ENCODE data around the gene ANKRD22.
A peak's percentile ranks its signal among the peaks of the same experiment; 100 is the strongest.

The ANKRD22 gene

GRCh38 chr10:88809621-88810020 is 42.0 kb downstream of the ANKRD22 start:
- no peaks in the 10 kb centered on the region for H3K4me1 Mint-ChIP-seq
- H3K9me3 Mint-ChIP-seq = no peaks in the 10 kb centered on the region
- no peaks in the 10 kb centered on the region for H3K36me3 Mint-ChIP-seq
- no peak for ATAC-seq (ENCODE audit: low read depth)
- no peak overlapping the region for H3K27ac Mint-ChIP-seq
- no peak for DNase-seq (ENCODE audit: low spot score in 2 of 2)
- no peak overlapping the region for H3K4me3 Mint-ChIP-seq
- H3K27me3 Mint-ChIP-seq = no peaks in the 10 kb centered on the region

DNA sequence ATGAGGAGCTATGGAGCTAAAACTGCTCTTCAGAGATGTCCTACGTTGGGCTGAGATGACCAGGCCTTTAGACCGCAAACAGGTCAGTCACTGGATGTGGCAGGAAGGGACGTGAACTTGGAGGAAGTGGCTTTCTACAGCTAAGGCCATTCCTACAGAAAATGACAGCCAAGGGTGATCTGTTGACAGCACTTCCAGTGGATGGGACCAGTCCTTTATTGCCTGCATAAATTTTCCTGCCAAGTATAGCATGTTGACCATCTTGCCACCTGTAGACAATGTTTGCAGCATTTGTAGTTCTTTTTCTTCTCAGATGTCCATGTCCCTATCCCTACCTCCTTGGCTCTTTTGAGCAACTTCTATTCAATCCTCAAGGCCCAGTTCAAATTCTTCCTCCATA is 45.7 kb downstream of the ANKRD22 start:
- Mint-ChIP-seq H3K9me3 (no peaks in the 10 kb centered on the region), H3K4me1 (no peaks in the 10 kb centered on the region), H3K27ac (no peak overlapping the region), H3K4me3 (no peak overlapping the region), H3K27me3 (no peaks in the 10 kb centered on the region), H3K36me3 (no peaks in the 10 kb centered on the region)
- DNase-seq (ENCODE audit: low spot score in 2 of 2) (no peak), ATAC-seq (ENCODE audit: low read depth) (no peak)

GRCh38 chr10:88805361-88805760 is 46.3 kb downstream of the ANKRD22 start:
- Mint-ChIP-seq H3K36me3 (no peaks in the 10 kb centered on the region), H3K27ac (no peak overlapping the region), H3K4me3 (no peak overlapping the region), H3K9me3 (no peaks in the 10 kb centered on the region), H3K4me1 (no peaks in the 10 kb centered on the region), H3K27me3 (no peaks in the 10 kb centered on the region)
- no peak for DNase-seq (ENCODE audit: low spot score in 2 of 2)
- ATAC-seq (ENCODE audit: low read depth) = no peak

- Mint-ChIP-seq H3K9me3 (no peaks in the 10 kb centered on the region), H3K27ac (no peak overlapping the region), H3K36me3 (no peaks in the 10 kb centered on the region), H3K4me3 (no peak overlapping the region), H3K27me3 (no peaks in the 10 kb centered on the region), H3K4me1 (no peaks in the 10 kb centered on the region)
- ATAC-seq (ENCODE audit: low read depth) (no peak), DNase-seq (ENCODE audit: low spot score in 2 of 2) (no peak)
These were observed 47.4 kb downstream of the ANKRD22 start for GRCh38 chr10:88804083-88804812.

DNA sequence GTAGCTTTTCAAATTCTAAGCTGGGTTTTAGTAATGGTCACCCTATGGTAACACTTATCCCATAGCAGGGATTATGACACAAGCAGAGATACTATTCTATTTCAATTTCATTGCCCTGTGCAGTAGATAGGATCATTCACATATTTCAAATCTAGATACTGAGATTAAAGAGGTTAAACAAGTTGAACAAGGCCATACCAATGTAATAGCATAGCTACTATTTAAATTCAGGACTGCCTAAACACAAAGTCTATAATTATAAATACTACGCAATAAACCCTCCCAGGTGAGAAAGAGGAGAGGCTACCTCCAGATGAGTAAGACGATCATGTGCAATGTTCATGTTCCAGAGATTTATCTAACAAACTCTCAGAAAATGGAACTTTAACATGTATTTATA is 48.0 kb downstream of the ANKRD22 start:
- no peak overlapping the region for H3K27ac Mint-ChIP-seq
- H3K27me3 Mint-ChIP-seq = no peaks in the 10 kb centered on the region
- ATAC-seq (ENCODE audit: low read depth) = no peak
- no peak for DNase-seq (ENCODE audit: low spot score in 2 of 2)
- H3K36me3 Mint-ChIP-seq = no peaks in the 10 kb centered on the region
- no peak overlapping the region for H3K4me3 Mint-ChIP-seq
- no peaks in the 10 kb centered on the region for H3K4me1 Mint-ChIP-seq
- H3K9me3 Mint-ChIP-seq = no peaks in the 10 kb centered on the region

DNA sequence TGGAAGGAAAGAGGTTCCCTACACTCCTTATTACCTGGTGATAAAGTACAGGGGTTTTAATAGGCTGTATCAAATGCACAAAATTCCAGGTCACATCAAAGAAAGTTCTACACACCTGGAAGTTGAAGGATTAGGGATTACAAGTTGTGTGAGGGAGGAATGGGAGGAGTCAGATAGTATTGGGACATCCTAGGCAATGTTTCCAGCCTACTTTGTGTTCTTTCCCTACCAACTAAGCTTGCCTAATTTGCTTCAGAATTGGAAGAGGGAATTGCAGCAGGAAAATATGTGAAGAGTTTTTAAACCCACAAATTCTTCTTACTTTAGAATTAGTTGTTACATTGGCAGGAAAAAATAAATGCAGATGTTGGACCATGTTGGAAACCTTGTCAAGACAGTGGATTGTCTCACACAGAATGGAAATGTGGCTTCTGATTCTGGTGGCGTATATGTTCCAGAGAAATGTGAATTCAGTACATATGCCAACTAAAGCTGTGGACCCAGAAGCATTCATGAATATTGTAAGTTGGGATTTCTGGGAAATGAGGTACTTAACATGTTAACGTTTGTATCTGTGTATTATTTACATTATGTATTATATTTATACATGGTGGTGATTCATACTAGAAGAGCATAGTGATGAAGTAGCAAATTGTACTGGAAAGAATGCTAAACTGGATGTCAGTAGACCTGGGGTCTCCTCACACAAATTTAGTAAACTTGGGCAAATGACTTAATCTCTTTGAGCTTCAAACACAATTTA is 48.9 kb downstream of the ANKRD22 start, which contains the start of gene LIPM:
Gene LIPM (plus strand): TSS at position 208 of the 763 bp plus-strand sequence. CDS start 167 bp downstream, at position 375.
- Mint-ChIP-seq H3K27ac (no peak within 1 kb of the TSS), H3K36me3 (no peaks in the 10 kb centered on the region), H3K9me3 (no peaks in the 10 kb centered on the region), H3K27me3 (peaks cover 3% of the 10 kb centered on the region), H3K4me3 (no peak within 1 kb of the TSS), H3K4me1 (no peaks in the 10 kb centered on the region)
- ATAC-seq (ENCODE audit: low read depth) (no peak), DNase-seq (ENCODE audit: low spot score in 2 of 2) (no peak)

DNA sequence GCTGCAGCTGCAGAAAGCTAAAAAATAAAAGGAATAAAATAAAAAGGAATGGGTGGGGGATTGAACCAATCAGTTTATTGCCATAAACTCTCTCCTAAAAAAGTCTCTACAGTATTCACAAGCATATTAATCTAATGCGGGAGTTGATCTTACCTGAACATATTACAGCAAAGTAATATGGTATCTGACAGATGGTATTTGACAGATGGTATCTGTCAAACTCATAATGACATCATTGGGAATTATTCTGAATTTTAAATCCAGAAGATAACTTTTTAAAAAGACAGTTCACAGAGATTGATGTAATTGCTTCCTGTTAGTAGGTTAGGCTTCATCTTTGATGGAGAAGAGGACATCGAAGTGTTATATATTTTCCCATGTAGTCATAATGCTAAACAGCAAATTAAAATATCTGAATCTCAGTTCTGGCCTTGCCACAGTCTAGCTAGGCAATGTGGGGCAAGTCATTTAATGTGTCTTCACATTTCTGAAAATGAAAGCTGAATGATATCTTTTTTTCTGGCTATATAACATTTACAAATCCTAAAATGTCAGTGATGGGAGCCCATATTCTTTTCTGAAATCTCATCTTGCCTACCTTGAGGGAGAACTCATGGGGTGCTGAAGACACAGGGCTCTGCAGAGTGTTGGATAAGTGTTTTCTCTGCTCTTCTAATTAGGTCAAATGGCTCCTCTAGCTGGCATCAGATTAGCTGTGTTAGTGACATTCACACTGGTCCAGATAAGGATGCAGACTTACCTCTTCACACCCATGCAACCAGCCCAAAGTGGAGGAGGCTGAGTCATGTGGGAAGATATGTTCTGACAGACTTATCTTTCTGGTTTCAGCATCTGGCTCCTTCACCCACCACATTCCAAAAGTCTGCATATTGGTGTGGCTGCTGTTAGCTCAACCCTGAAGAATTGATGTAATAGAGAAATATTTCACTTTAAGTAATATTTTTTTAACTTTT is 51.2 kb downstream of the ANKRD22 start:
- Mint-ChIP-seq H3K36me3 (no peaks in the 10 kb centered on the region), H3K4me3 (no peak overlapping the region), H3K27ac (no peak overlapping the region), H3K27me3 (peaks cover 4% of the 10 kb centered on the region), H3K4me1 (no peaks in the 10 kb centered on the region), H3K9me3 (no peaks in the 10 kb centered on the region)
- no peak for DNase-seq (ENCODE audit: low spot score in 2 of 2)
- no peak for ATAC-seq (ENCODE audit: low read depth)

GRCh38 chr10:88794731-88795130 is 56.9 kb downstream of the ANKRD22 start:
- no peaks in the 10 kb centered on the region for H3K4me1 Mint-ChIP-seq
- no peaks in the 10 kb centered on the region for H3K36me3 Mint-ChIP-seq
- no peak for ATAC-seq (ENCODE audit: low read depth)
- H3K27ac Mint-ChIP-seq = no peak overlapping the region
- H3K9me3 Mint-ChIP-seq = no peaks in the 10 kb centered on the region
- H3K27me3 Mint-ChIP-seq = peaks cover 4% of the 10 kb centered on the region
- DNase-seq (ENCODE audit: low spot score in 2 of 2) = no peak
- H3K4me3 Mint-ChIP-seq = no peak overlapping the region

- H3K9me3 Mint-ChIP-seq = no peaks in the 10 kb centered on the region
- DNase-seq (ENCODE audit: low spot score in 2 of 2) (no peak), ATAC-seq (ENCODE audit: low read depth) (no peak)
- H3K36me3 Mint-ChIP-seq = no peaks in the 10 kb centered on the region
- H3K27ac Mint-ChIP-seq = no peak overlapping the region
- H3K4me1 Mint-ChIP-seq = no peaks in the 10 kb centered on the region
- peaks cover 4% of the 10 kb centered on the region for H3K27me3 Mint-ChIP-seq
- no peak overlapping the region for H3K4me3 Mint-ChIP-seq
These were observed 57.8 kb downstream of the ANKRD22 start for GRCh38 chr10:88793712-88794299.

DNA sequence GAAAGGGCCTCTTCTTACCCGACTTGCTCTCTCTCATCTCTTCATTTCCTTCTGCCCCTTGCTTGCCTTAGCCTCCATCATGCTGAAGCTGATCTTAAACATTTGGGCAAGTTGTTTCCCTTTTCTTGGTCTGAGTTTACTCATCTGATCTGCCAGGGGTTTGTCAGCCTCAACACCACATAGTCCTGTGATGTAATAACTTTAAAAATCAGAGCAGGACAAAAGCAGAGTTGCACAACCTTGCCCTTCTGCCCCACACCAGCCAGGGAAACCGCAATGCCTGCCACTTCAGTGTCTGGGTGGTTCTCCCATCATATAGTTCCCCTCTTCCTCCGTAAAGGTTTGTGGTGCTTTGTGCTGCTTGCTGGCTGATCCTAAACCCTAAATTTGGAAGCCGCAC is 59.0 kb downstream of the ANKRD22 start:
- H3K4me1 Mint-ChIP-seq = no peaks in the 10 kb centered on the region
- H3K36me3 Mint-ChIP-seq = no peaks in the 10 kb centered on the region
- peaks cover 1% of the 10 kb centered on the region for H3K27me3 Mint-ChIP-seq
- no peak overlapping the region for H3K27ac Mint-ChIP-seq
- no peaks in the 10 kb centered on the region for H3K9me3 Mint-ChIP-seq
- no peak for DNase-seq (ENCODE audit: low spot score in 2 of 2)
- no peak for ATAC-seq (ENCODE audit: low read depth)
- H3K4me3 Mint-ChIP-seq = no peak overlapping the region

DNA sequence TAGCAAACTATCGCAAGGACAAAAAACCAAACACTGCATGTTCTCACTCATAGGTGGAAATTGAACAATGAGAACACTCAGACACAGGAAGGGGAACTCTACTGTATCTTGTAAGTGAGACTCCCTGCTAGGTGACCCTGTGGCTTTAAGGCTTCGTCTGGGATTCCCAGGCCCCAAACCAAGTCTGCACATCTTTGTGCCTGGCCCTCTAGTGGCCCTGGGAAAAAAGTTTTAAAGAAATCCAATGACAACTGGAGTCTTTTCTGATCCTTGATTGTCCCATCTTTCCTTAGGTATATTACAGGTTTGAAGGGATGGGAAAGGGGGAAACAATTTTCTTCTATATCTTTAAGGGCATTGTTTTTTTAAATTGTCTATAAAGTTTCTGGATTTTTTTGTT is 59.7 kb downstream of the ANKRD22 start:
- Mint-ChIP-seq H3K27ac (no peak overlapping the region), H3K36me3 (no peaks in the 10 kb centered on the region), H3K4me1 (no peaks in the 10 kb centered on the region), H3K9me3 (no peaks in the 10 kb centered on the region), H3K4me3 (no peak overlapping the region), H3K27me3 (peaks cover 1% of the 10 kb centered on the region)
- peak in 1 of 2 donors; percentile 5 for DNase-seq (ENCODE audit: low spot score in 2 of 2)
- peak; percentile 42 for ATAC-seq (ENCODE audit: low read depth)

GRCh38 chr10:88788924-88789323 is 62.7 kb downstream of the ANKRD22 start:
- Mint-ChIP-seq H3K36me3 (no peaks in the 10 kb centered on the region), H3K4me3 (no peak overlapping the region), H3K4me1 (no peaks in the 10 kb centered on the region), H3K9me3 (no peaks in the 10 kb centered on the region), H3K27ac (no peak overlapping the region), H3K27me3 (no peaks in the 10 kb centered on the region)
- ATAC-seq (ENCODE audit: low read depth) = no peak
- DNase-seq (ENCODE audit: low spot score in 2 of 2) = no peak

GRCh38 chr10:88787463-88787862 is 64.2 kb downstream of the ANKRD22 start:
- H3K4me3 Mint-ChIP-seq = no peak overlapping the region
- ATAC-seq (ENCODE audit: low read depth) (no peak), DNase-seq (ENCODE audit: low spot score in 2 of 2) (no peak)
- no peaks in the 10 kb centered on the region for H3K27me3 Mint-ChIP-seq
- no peaks in the 10 kb centered on the region for H3K36me3 Mint-ChIP-seq
- no peaks in the 10 kb centered on the region for H3K9me3 Mint-ChIP-seq
- no peak overlapping the region for H3K27ac Mint-ChIP-seq
- no peaks in the 10 kb centered on the region for H3K4me1 Mint-ChIP-seq
